ENCODE data around the gene ZDHHC14. TPM values are rescaled to one million over a fixed set of nuclear protein-coding genes. Genes with fewer than 3 reads are reported as not detected.

Gene ZDHHC14
- total RNA-seq, 1 donor from 2014 or later: 5.1 TPM

DNA sequence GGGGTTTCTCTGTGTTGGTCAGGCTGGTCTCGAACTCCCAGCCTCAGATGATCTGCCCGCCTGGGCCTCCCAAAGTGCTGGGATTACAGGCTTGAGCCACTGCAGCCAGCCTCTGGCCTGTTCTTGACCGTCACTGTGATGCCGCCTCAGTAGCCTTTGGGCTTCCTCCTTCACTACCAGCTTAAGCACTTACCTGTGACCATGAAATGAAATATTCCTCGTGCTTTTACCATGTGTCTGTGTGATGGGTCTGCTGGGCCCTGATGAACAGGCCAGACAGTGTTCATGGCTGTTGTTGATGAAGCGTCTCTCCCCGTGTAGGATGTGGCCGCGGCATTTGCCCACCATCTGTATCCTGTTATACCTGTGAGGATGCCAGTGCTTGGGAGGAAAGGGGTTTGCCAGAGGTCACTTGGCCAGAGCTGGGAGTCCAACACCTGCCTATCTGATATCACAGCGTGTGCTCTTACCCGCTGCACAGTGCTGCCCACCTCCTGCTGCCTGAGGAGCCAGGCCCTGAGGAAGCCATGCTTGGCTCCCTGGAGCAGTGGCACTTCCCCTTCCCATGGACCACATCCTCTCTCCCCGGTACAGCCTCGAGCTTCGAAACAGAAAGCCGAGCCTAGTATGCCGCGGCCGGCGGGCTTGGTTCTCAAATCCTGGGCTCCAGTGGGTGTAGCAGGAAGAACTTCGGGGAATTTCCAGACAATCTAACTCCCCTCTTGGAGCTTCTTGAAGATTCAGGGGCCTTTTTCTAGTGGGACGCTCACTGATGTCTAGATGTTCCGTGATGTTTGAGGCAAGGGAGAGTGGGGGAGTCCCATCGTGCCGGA, 167.9 kb downstream of the ZDHHC14 start:
- Mint-ChIP-seq H3K27ac (ENCODE audit: unreplicated experiment) (no peak overlapping the region), H3K36me3 (ENCODE audit: unreplicated experiment) (no peaks in the 10 kb centered on the region), H3K4me1 (ENCODE audit: low read depth, unreplicated experiment) (peaks cover 13% of the 10 kb centered on the region), H3K4me3 (ENCODE audit: unreplicated experiment) (no peak overlapping the region), H3K27me3 (ENCODE audit: unreplicated experiment) (no peaks in the 10 kb centered on the region), H3K9me3 (ENCODE audit: unreplicated experiment) (peaks cover 3% of the 10 kb centered on the region)
- no peak for DNase-seq
- TF ChIP-seq, protein P1, sequence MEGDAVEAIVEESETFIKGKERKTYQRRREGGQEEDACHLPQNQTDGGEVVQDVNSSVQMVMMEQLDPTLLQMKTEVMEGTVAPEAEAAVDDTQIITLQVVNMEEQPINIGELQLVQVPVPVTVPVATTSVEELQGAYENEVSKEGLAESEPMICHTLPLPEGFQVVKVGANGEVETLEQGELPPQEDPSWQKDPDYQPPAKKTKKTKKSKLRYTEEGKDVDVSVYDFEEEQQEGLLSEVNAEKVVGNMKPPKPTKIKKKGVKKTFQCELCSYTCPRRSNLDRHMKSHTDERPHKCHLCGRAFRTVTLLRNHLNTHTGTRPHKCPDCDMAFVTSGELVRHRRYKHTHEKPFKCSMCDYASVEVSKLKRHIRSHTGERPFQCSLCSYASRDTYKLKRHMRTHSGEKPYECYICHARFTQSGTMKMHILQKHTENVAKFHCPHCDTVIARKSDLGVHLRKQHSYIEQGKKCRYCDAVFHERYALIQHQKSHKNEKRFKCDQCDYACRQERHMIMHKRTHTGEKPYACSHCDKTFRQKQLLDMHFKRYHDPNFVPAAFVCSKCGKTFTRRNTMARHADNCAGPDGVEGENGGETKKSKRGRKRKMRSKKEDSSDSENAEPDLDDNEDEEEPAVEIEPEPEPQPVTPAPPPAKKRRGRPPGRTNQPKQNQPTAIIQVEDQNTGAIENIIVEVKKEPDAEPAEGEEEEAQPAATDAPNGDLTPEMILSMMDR (IDR thresholded peaks at IDR 0.05; ENCODE audit: partially characterized antibody, unreplicated experiment): no peak

DNA sequence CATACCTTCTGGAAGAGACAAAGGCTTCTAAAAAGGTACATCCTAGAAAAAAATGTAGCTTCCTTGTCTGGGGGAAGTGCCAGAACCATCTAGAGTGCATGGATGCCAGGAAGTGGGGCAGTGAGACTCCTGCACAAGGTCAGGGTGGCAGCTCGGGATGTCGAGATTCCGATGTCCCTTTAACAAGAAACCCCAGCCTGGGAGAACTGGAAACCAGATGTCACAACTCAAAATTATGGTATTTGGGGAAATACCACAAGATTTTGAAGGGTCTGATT, 168.4 kb downstream of the ZDHHC14 start:
- Mint-ChIP-seq H3K27ac (ENCODE audit: unreplicated experiment) (no peak overlapping the region), H3K9me3 (ENCODE audit: unreplicated experiment) (peaks cover 3% of the 10 kb centered on the region), H3K4me3 (ENCODE audit: unreplicated experiment) (no peak overlapping the region), H3K4me1 (ENCODE audit: low read depth, unreplicated experiment) (peaks cover 13% of the 10 kb centered on the region), H3K27me3 (ENCODE audit: unreplicated experiment) (no peaks in the 10 kb centered on the region), H3K36me3 (ENCODE audit: unreplicated experiment) (no peaks in the 10 kb centered on the region)
- DNase-seq: no peak
- TF ChIP-seq, protein P1 (IDR thresholded peaks at IDR 0.05; ENCODE audit: partially characterized antibody, unreplicated experiment): no peak

DNA sequence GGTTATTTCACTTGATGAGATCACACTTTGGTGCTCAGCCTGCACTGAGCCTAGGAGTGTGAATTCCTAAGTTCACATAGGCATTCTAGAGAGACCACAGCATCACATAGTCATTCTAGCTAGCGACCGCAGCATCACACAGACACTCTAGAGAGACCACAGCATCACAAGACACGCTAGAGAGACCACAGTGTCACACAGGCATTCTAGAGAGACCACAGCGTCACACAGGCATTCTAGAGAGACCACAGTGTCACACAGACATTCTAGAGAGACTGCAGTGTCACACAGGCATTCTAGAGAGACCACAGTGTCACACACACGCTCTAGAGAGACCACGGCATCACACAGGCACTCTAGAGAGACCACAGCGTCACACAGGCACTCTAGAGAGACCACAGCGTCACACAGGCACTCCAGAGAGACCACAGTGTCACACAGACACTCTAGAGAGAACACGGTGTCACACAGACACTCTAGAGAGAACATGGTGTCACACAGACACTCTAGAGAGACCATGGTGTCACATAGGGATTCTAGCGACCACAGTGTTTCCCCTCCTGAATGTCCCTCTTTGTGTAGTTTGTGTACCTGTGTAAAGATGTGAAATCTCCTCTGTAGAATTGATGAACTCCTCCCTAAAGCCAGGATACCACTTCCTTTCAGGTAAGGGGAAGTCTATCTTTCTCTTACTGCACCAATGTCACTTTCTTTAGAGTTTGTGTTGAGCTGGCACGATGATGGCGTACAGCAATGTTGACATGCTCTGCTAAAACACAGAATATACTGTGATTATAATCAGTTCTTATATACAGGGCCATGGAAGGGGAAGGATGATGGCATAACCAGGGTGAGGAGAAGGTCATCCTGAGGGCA, 169.4 kb downstream of the ZDHHC14 start:
- no peaks in the 10 kb centered on the region for H3K36me3 Mint-ChIP-seq (ENCODE audit: unreplicated experiment)
- peaks cover 2% of the 10 kb centered on the region for H3K9me3 Mint-ChIP-seq (ENCODE audit: unreplicated experiment)
- no peaks in the 10 kb centered on the region for H3K27me3 Mint-ChIP-seq (ENCODE audit: unreplicated experiment)
- DNase-seq: no peak
- H3K4me1 Mint-ChIP-seq (ENCODE audit: low read depth, unreplicated experiment): peaks cover 13% of the 10 kb centered on the region
- TF ChIP-seq, protein P1 (IDR thresholded peaks at IDR 0.05; ENCODE audit: partially characterized antibody, unreplicated experiment): no peak
- no peak overlapping the region for H3K27ac Mint-ChIP-seq (ENCODE audit: unreplicated experiment)
- H3K4me3 Mint-ChIP-seq (ENCODE audit: unreplicated experiment): no peak overlapping the region

DNA sequence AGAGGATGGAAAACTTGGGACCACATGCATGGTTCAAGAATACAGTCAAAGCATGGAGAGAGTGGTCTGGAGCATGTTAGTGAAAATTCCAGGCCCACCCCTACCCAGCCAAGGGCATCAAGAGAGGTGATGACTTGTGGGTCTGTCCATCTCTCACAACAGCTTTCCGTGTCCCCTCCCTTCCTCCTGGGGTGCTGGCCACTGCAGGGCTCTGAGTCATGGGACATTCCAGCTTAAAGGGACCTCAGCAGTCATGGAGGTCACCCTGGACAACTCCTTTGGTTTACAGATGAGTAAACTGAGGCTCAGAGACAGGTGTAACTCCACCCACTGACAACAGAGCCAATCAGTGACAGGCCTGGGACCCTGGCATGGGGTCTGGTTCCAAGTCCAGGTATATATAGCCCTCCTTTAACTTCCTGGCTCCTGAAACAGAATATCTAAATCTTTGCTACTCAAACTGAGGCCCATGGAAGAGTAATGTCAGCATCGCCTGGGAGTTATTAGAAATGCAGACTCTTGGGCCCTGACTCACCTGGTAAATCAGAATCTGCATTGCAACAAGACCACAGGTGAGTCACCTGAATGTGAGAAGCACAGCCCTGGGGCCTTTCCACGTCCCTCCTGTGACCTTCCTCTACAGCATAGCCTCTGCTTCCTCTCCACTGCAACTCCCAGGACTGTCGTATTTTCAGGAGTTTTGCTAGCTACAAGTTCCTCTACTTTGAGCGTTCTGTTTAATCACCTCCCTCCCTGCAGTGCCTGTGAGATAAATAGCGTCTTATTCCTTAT, 170.2 kb downstream of the ZDHHC14 start:
- Mint-ChIP-seq H3K36me3 (ENCODE audit: unreplicated experiment) (no peaks in the 10 kb centered on the region), H3K4me3 (ENCODE audit: unreplicated experiment) (no peak overlapping the region), H3K27me3 (ENCODE audit: unreplicated experiment) (peaks cover 2% of the 10 kb centered on the region), H3K27ac (ENCODE audit: unreplicated experiment) (no peak overlapping the region), H3K4me1 (ENCODE audit: low read depth, unreplicated experiment) (peaks cover 13% of the 10 kb centered on the region), H3K9me3 (ENCODE audit: unreplicated experiment) (peaks cover 2% of the 10 kb centered on the region)
- no peak for DNase-seq
- TF ChIP-seq, protein P1 (IDR thresholded peaks at IDR 0.05; ENCODE audit: partially characterized antibody, unreplicated experiment): no peak

All from glutamatergic neuron (in vitro differentiated cells).